ENCODE data around the gene MAP2. TPM values are rescaled to one million over a fixed set of nuclear protein-coding genes. Genes with fewer than 3 reads are reported as not detected.

MAP2 gene
- total and polyA plus RNA-seq, 2 donors (not counting 1 experiment from before 2014, with no cell fraction given): 1.8 to 3.0 TPM

GRCh38 chr2:209508255-209508654, 84.4 kb downstream of the MAP2 start:
- no peaks in the 10 kb centered on the region for H3K27me3 Mint-ChIP-seq
- intact Hi-C loops (cut with micrococcal nuclease): no loop called here
- Histone ChIP-seq H3K27ac (ENCODE audit: low read length in 2 of 2) (no peak overlapping the region), H3K4me1 (ENCODE audit: control insufficient read depth in 2 of 2, insufficient read depth in 2 of 2, low read length in 2 of 2) (peaks cover 3 to 4% of the 10 kb centered on the region in 2 donors), H3K79me2 (ENCODE audit: control insufficient read depth, insufficient read depth, low read length) (no peaks in the 10 kb centered on the region), H3K9me3 (ENCODE audit: control extremely low read depth in 1 of 3, control insufficient read depth in 2 of 3, insufficient read depth in 1 of 3, low read length in 2 of 3) (no peaks in the 10 kb centered on the region), H3K36me3 (replicated peaks in 1 of 2; ENCODE audit: control extremely low read depth in 1 of 2, control insufficient read depth in 1 of 2, extremely low read depth in 1 of 2, insufficient read depth in 2 of 2, low read length in 1 of 2) (no peaks in the 10 kb centered on the region), H3K9ac (ENCODE audit: low read length) (no peak overlapping the region), H3K4me3 (ENCODE audit: control extremely low read depth in 1 of 5, extremely low read depth in 1 of 5, insufficient read depth in 1 of 5, low read depth in 2 of 5, low read length in 4 of 5) (no peak overlapping the region), H2AFZ (ENCODE audit: insufficient read depth, low read depth, low read length, poor library complexity, severe bottlenecking) (no peak overlapping the region), H3K27me3 (replicated peaks in 1 of 4; ENCODE audit: control extremely low read depth in 1 of 4, control insufficient read depth in 3 of 4, insufficient read depth in 4 of 4, low read length in 3 of 4) (no peaks in the 10 kb centered on the region), H4K20me1 (ENCODE audit: control insufficient read depth, insufficient read depth, low read length, poor library complexity, severe bottlenecking) (no peaks in the 10 kb centered on the region), H3K4me2 (replicated peaks; ENCODE audit: low read depth, low read length, poor library complexity, severe bottlenecking) (no peak overlapping the region)
- H3K27ac Mint-ChIP-seq: no peak overlapping the region
- no peak for DNase-seq
- no peak overlapping the region for H3K4me3 Mint-ChIP-seq
- TF ChIP-seq CTCF (IDR thresholded peaks at IDR 0.05) (no peak), EZH2 (IDR thresholded peaks at IDR 0.05; ENCODE audit: borderline replicate concordance, insufficient read depth, low read depth, low read length, poor library complexity, severe bottlenecking) (no peak)
- peaks cover 6% of the 10 kb centered on the region for H3K4me1 Mint-ChIP-seq
- no peaks in the 10 kb centered on the region for H3K9me3 Mint-ChIP-seq (ENCODE audit: insufficient read depth)
- no peak for ATAC-seq (ENCODE audit: low read depth)
- POLR2A ChIA-PET: no interaction called here
- CTCF ChIA-PET: no interaction called here

- no peak for TF ChIP-seq EZH2 (IDR thresholded peaks at IDR 0.05; ENCODE audit: borderline replicate concordance, insufficient read depth, low read depth, low read length, poor library complexity, severe bottlenecking)
- no peak for TF ChIP-seq CTCF (IDR thresholded peaks at IDR 0.05)
- no peak overlapping the region for H3K27ac ChIP-seq (ENCODE audit: low read length in 2 of 2)
- no peak overlapping the region for H3K4me2 ChIP-seq (replicated peaks; ENCODE audit: low read depth, low read length, poor library complexity, severe bottlenecking)
- no peaks in the 10 kb centered on the region for H3K27me3 ChIP-seq (replicated peaks in 1 of 4; ENCODE audit: control extremely low read depth in 1 of 4, control insufficient read depth in 3 of 4, insufficient read depth in 4 of 4, low read length in 3 of 4)
- POLR2A ChIA-PET: no interaction called here
- Mint-ChIP-seq H3K27me3 (no peaks in the 10 kb centered on the region), H3K27ac (no peak overlapping the region), H3K4me3 (no peak overlapping the region), H3K4me1 (peaks cover 6% of the 10 kb centered on the region), H3K9me3 (ENCODE audit: insufficient read depth) (no peaks in the 10 kb centered on the region)
- no peaks in the 10 kb centered on the region for H3K79me2 ChIP-seq (ENCODE audit: control insufficient read depth, insufficient read depth, low read length)
- no peaks in the 10 kb centered on the region for H3K36me3 ChIP-seq (replicated peaks in 1 of 2; ENCODE audit: control extremely low read depth in 1 of 2, control insufficient read depth in 1 of 2, extremely low read depth in 1 of 2, insufficient read depth in 2 of 2, low read length in 1 of 2)
- no peaks in the 10 kb centered on the region for H3K9me3 ChIP-seq (ENCODE audit: control extremely low read depth in 1 of 3, control insufficient read depth in 2 of 3, insufficient read depth in 1 of 3, low read length in 2 of 3)
- ATAC-seq (ENCODE audit: low read depth): no peak
- CTCF ChIA-PET: interaction anchor here (0.5 kb wide), 1 partner anchor 66 kb away, joined by 4 read pairs; no protein-coding TSS in a partner anchor
- DNase-seq: no peak
- intact Hi-C loops (cut with micrococcal nuclease): no loop called here
- no CpG with 5 or more reads among the region's 2 CpGs for WGBS (ENCODE audit: insufficient coverage)
- H2AFZ ChIP-seq (ENCODE audit: insufficient read depth, low read depth, low read length, poor library complexity, severe bottlenecking): no peak overlapping the region
- no peak overlapping the region for H3K9ac ChIP-seq (ENCODE audit: low read length)
- H4K20me1 ChIP-seq (ENCODE audit: control insufficient read depth, insufficient read depth, low read length, poor library complexity, severe bottlenecking): no peaks in the 10 kb centered on the region
- no peak overlapping the region for H3K4me3 ChIP-seq (ENCODE audit: control extremely low read depth in 1 of 5, extremely low read depth in 1 of 5, insufficient read depth in 1 of 5, low read depth in 2 of 5, low read length in 4 of 5)
- peaks cover 3 to 5% of the 10 kb centered on the region in 2 donors for H3K4me1 ChIP-seq (ENCODE audit: control insufficient read depth in 2 of 2, insufficient read depth in 2 of 2, low read length in 2 of 2)
Observed at GRCh38 chr2:209511637-209512036, 87.8 kb downstream of the MAP2 start.

All from B cell (primary cell).